Effector memory CD8-positive, alpha-beta T cell (primary cell): ENCODE results near the gene ENOX2.

ENCODE experiments used
- ATAC-seq: fragments of 150-1000 bp; cut with Tn5 transposase; replicated peaks from 2 replicates; pipeline ENCODE4 v1.10.0; 2021; ENCODE audit warnings: mild to moderate bottlenecking, moderate library complexity
- DNase-seq, 3 experiments: peaks; one replicate each; pipeline ENCODE4 v3.0.0; 2021
- H3K27ac Mint-ChIP-seq, 2 donors: one replicate each; pipeline ENCODE4 v1.8.0; 2022; ENCODE audit warnings: mild to moderate bottlenecking in 2 of 2, mixed read lengths in 2 of 2, moderate library complexity in 2 of 2
- H3K27me3 Mint-ChIP-seq, 2 donors: one replicate each; pipeline ENCODE4 v1.8.0; 2022; ENCODE audit warnings: mixed read lengths in 2 of 2
- H3K36me3 Mint-ChIP-seq: one replicate; pipeline ENCODE4 v1.8.0; 2022; ENCODE audit warnings: mild to moderate bottlenecking, moderate library complexity, mixed read lengths; ENCODE audit not compliant: insufficient read depth
- H3K4me1 Mint-ChIP-seq, 2 donors: one replicate each; pipeline ENCODE4 v1.8.0; 2022; ENCODE audit warnings: low read depth in 2 of 2, mixed read lengths in 2 of 2
- H3K4me3 Mint-ChIP-seq, 2 donors: one replicate each; pipeline ENCODE4 v1.8.0; 2022; ENCODE audit warnings: mild to moderate bottlenecking in 2 of 2, mixed read lengths in 2 of 2, moderate library complexity in 2 of 2
- H3K9me3 Mint-ChIP-seq, 2 donors: one replicate each; pipeline ENCODE4 v1.8.0; 2022; ENCODE audit warnings: mixed read lengths in 2 of 2

The ENOX2 gene

DNA sequence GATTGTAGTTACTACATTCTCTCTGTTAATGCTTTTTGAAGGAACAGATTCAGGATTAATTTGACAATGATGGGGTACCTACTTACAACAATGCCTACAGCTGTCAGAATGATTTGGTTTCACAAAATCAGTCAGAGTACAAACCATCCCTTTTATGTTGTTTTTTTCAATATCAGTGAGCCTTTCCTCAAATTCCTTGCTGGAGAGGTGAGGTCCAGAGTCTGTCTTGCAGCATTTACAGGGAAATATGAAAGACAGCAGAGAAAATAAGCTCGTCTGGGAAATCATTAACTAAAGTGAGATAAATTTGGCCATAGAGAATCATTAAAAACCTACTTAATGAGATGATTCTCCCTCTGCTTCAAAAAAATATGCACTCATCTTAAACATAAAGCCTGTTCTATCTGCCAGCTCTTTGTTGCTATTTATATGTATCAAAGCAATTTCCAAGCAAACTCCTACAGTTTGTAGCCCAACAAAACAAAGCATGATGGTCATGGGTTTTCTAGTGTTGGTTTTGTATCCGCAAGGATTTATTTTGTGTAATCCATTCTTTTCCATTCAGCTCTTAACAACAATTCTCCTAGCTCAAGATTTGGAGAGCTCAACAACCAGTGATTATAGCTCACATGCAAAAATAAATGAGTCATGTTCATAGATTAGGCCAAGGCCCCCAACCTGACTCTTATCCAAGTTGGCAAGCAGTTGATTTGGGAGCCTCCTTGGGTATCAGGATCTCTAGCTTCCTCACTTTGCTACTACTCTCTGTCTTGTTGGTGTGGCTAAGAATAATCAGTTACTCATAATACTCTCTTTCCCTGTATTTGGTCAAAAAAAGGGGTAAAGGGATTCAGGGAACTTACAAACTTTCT, 222.6 kb downstream of the ENOX2 start:
- Mint-ChIP-seq H3K27ac (no peak overlapping the region), H3K9me3 (no peaks in the 10 kb centered on the region), H3K36me3 (no peaks in the 10 kb centered on the region), H3K4me3 (no peak overlapping the region), H3K4me1 (no peaks in the 10 kb centered on the region), H3K27me3 (no peaks in the 10 kb centered on the region)
- ATAC-seq (no peak), DNase-seq (no peak)

DNA sequence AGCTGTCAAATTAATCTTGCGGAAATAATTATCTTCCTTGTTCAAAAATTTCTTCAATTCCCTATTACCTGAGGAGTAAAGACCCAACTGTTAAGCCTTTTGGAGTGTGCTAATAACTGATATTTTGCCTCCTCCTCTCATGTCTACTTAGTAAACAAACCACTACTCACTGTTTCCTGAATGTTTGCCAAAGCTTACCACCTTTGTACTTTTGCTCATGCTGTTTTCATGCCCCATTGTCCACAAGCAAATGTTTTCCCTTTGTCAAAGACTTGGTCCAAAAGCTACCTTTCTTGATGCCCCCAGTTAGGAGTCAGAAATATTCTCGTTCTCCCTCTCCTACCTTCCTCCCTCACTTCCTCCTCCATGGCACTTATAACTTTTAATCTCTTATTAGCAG, 226.1 kb downstream of the ENOX2 start:
- no peak for DNase-seq
- ATAC-seq: no peak
- Mint-ChIP-seq H3K27me3 (no peaks in the 10 kb centered on the region), H3K9me3 (no peaks in the 10 kb centered on the region), H3K36me3 (peaks cover 2% of the 10 kb centered on the region), H3K27ac (no peak overlapping the region), H3K4me1 (no peaks in the 10 kb centered on the region), H3K4me3 (no peak overlapping the region)

DNA sequence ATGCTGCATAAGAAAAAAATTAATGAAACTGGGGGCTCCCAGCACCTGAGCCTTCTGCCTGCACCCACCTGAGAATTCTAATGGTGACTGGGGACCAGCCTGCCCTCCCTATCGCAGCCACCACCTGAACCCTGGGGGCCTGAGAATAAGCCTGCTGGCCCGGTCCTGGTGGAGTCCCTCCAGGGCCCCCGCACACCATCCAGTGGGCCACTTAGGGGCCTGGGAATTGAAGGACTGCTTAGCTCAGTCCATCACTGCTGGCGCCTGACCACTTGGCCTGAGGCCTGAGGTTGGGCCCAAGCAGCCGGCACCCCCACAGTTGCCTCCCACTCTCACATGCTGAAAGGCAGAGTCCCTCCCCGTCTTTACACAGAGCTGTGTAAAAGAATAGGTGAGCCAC, 230.8 kb downstream of the ENOX2 start:
- ATAC-seq: no peak
- Mint-ChIP-seq H3K4me3 (no peak overlapping the region), H3K27me3 (no peaks in the 10 kb centered on the region), H3K9me3 (no peaks in the 10 kb centered on the region), H3K36me3 (peaks cover 2% of the 10 kb centered on the region), H3K4me1 (no peaks in the 10 kb centered on the region), H3K27ac (no peak overlapping the region)
- DNase-seq: no peak

DNA sequence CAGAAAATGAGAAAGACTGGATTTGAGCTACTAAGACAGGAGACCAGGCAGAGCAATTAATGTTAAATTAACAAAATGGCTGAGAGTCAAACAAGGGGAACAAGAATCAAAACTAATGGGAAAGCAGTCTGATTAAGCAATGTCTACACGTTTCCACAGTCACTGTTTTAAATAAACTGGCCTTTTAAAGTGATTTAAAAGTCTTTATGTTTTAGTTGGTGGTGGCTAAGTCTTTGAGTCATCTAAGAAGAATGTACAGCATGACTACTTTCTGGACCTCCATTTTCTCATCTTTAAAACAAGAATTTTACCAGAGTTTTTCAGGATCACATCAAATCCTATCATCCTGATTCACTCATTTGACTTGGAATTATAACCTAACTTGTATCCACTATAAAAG, 233.8 kb downstream of the ENOX2 start:
- no peak for ATAC-seq
- Mint-ChIP-seq H3K4me1 (no peaks in the 10 kb centered on the region), H3K27ac (no peak overlapping the region), H3K36me3 (peaks cover 6% of the 10 kb centered on the region), H3K9me3 (no peaks in the 10 kb centered on the region), H3K4me3 (no peak overlapping the region), H3K27me3 (no peaks in the 10 kb centered on the region)
- no peak for DNase-seq

DNA sequence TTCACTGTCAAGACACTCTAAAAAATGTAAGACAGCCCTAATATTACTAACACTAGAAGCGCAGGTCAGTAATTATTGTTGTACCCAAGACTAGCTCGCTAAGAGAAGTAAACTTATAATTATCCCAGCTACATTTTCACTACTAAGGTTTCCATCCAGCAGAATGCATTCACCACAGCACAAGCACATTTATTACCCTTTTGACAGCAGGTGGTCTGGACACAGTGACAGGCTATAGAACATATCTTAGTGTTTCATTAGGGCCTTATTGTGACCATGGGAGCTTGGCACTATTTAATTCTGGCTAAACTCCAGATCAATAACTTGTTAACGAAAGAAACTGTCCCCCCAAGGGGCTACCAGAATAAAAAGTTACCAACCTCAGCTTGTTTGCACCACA, 237.7 kb downstream of the ENOX2 start:
- H3K36me3 Mint-ChIP-seq: peaks cover 3% of the 10 kb centered on the region
- H3K27ac Mint-ChIP-seq: no peak overlapping the region
- DNase-seq (no peak), ATAC-seq (no peak)
- no peaks in the 10 kb centered on the region for H3K4me1 Mint-ChIP-seq
- H3K27me3 Mint-ChIP-seq: no peaks in the 10 kb centered on the region
- H3K9me3 Mint-ChIP-seq: no peaks in the 10 kb centered on the region
- H3K4me3 Mint-ChIP-seq: no peak overlapping the region

DNA sequence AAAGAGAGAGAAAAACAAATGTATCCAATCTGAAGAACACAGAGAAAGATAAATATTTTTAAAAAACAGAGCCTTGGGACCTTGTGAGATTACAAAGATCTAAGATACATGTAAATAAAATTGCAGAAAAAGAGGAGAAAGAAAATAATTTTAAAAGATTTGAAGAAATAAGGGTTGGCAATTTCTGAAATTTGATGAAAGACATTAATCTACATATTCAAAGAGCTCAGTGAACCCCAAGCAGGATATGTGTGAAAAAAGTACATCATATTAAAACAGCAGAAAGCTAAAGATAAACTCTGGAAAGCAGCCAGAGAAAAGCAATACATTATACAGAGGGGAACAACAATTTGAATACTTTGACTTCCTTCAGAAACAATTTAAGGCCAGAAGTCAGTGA, 244.7 kb downstream of the ENOX2 start:
- H3K9me3 Mint-ChIP-seq: no peaks in the 10 kb centered on the region
- H3K27me3 Mint-ChIP-seq: no peaks in the 10 kb centered on the region
- H3K4me1 Mint-ChIP-seq: no peaks in the 10 kb centered on the region
- H3K4me3 Mint-ChIP-seq: no peak overlapping the region
- no peak for ATAC-seq
- H3K27ac Mint-ChIP-seq: no peak overlapping the region
- H3K36me3 Mint-ChIP-seq: peaks cover 4% of the 10 kb centered on the region
- DNase-seq: no peak

DNA sequence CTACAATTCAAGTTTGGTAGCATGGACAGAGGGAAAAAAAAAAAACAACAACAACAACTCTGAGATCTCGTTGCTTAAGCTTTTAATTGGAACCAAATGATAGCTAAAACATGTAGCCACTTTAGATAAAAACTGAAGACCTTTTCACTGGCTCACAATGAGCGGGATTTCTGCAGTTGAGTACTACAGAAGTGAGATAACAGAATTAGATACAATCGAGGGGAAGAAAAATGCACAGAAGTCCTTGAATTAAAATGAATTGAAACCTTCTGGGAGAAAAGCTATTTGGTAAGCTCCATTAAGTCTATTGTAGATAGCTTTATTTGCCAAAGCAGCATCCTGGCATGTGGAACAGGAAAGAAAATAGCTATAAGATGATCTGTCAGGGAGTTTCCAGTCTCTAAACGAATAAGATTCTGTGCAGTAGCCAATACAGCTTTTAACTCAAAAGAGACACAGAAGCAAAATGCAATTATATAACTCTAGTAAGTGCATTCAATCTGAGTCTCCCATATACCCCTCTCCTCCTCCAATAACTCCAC, 248.5 kb downstream of the ENOX2 start:
- Mint-ChIP-seq H3K4me3 (no peak overlapping the region), H3K4me1 (no peaks in the 10 kb centered on the region), H3K27ac (no peak overlapping the region), H3K36me3 (peaks cover 4% of the 10 kb centered on the region), H3K27me3 (no peaks in the 10 kb centered on the region), H3K9me3 (no peaks in the 10 kb centered on the region)
- DNase-seq (no peak), ATAC-seq (no peak)

DNA sequence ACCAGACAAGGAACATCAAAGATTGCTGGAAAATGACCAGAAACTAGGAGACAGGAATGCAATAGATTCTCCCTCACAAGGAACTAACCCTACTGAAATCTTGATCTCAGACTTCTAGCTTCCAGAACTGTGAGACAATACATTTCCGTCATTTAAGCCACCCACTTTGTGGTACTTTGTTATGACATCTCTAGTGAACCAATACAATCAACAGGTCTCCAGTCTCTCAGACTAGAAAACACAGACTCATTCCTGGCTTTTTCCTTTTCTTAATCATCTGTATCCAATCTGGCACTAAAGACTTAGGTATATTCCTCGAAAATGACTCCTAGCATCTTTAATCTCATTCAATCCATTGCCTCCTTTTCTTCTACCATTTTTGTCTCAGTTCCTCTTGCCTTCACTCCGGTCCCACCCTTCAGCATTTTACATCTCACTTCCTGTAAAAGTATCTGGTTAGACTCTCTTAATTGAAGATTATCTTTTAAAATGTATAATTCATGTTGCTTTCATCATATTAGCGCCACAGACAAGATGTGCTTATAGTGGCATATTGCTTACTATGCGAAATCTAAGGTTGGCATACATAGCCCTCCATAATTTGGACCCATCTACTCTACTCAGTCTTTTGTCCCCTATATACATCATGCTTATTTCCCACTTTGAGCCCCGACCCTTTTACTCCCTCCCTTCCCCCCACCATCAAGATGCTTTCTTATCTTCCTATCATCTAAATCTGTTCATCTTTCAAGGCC, 250.0 kb downstream of the ENOX2 start:
- no peaks in the 10 kb centered on the region for H3K27me3 Mint-ChIP-seq
- H3K4me1 Mint-ChIP-seq: no peaks in the 10 kb centered on the region
- H3K27ac Mint-ChIP-seq: no peak overlapping the region
- H3K36me3 Mint-ChIP-seq: peaks cover 8% of the 10 kb centered on the region
- H3K4me3 Mint-ChIP-seq: no peak overlapping the region
- ATAC-seq: no peak
- DNase-seq: no peak
- no peaks in the 10 kb centered on the region for H3K9me3 Mint-ChIP-seq

DNA sequence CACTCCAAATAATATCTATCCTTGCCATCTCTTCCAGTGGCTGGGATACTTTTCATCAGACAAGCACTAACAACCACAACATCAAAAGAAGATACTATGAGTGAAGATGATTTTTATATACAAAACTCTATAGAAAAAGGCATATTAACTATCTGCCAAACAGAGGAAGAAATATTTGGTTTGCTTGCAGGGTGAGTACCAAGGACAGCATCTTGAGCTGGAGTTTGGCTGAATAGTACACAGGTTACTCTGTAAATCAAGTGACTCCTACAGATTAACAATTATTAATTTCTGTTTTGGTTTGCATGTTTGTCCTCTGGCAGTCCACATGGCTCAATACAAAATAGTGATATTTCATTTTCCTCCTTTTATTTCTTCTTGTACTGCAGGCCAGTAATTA, 253.3 kb downstream of the ENOX2 start:
- Mint-ChIP-seq H3K4me1 (no peaks in the 10 kb centered on the region), H3K27me3 (no peaks in the 10 kb centered on the region), H3K27ac (no peak overlapping the region), H3K4me3 (no peak overlapping the region), H3K36me3 (peaks cover 8% of the 10 kb centered on the region), H3K9me3 (no peaks in the 10 kb centered on the region)
- ATAC-seq: no peak
- DNase-seq: no peak

DNA sequence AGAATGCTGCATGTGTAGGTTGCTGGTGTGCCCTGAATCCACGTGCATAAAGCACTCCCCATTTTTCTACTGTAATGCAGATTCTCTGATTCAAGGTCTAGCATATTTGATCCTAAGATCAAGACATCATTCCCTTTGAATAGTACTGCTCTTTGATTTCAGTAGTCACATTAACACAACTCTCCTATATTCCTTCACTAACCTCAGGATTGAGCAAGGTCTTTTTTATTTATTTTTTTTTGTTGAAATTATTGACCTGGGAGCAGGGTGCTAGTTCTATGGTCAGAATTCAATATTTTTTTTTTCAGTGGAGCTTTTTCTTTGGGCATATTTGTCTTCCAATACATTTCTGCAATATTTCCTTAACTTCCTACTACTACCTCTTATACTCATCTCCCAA, 255.5 kb downstream of the ENOX2 start:
- no peak overlapping the region for H3K4me3 Mint-ChIP-seq
- ATAC-seq (no peak), DNase-seq (no peak)
- H3K27me3 Mint-ChIP-seq: no peaks in the 10 kb centered on the region
- H3K9me3 Mint-ChIP-seq: no peaks in the 10 kb centered on the region
- H3K36me3 Mint-ChIP-seq: peaks cover 8% of the 10 kb centered on the region
- no peaks in the 10 kb centered on the region for H3K4me1 Mint-ChIP-seq
- H3K27ac Mint-ChIP-seq: no peak overlapping the region

DNA sequence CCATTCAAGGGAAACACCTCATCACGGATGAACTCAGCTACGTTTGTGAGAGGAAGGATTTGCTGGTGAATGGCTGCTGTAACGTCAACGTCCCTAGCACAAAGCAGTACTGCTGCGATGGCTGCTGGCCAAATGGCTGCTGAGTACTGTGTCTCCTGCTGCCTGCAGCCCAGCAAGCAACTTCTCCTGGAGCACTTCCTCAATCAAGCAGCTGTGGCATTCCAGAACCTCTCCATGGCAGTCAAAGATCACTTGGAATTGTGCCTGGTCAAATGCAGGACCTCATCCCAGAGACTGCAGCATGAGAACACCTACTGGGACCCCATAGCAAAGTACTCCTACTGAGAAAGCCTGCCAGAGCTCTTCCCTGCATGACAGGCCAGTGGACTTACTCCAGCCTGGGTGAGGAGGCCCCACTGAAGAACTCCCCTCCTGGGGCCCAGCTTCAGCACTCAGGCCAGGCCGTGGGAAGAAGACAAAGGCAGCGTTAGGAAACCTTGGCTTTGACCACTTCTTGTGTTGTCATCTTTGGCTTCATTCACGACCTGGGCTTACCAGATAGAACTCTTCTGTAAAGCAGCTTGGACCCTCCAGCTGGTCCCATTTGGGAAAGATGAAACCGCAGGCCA, 256.9 kb downstream of the ENOX2 start:
- Mint-ChIP-seq H3K36me3 (peaks cover 8% of the 10 kb centered on the region), H3K4me3 (no peak overlapping the region), H3K27me3 (no peaks in the 10 kb centered on the region), H3K9me3 (no peaks in the 10 kb centered on the region), H3K27ac (no peak overlapping the region), H3K4me1 (no peaks in the 10 kb centered on the region)
- DNase-seq: no peak
- ATAC-seq: no peak

DNA sequence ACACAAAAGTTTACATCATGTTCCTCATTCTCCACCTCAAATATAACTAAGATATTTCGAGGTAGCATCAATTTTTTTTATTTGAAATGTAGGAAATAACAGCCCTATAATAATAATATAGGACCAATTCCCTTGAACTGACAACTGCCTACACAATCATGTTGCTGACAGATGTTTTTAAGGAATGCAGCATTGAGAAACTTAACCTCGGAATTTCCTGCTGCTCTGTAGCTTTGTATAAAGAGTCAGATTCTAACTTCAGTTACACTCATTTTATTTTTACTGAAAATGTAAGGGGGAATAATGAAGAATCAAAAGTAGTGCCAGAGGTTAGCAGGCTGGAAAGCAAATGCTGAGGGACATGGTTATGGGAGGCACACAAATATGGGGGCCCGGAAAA, 265.4 kb downstream of the ENOX2 start:
- no peaks in the 10 kb centered on the region for H3K9me3 Mint-ChIP-seq
- H3K36me3 Mint-ChIP-seq: no peaks in the 10 kb centered on the region
- H3K4me1 Mint-ChIP-seq: no peaks in the 10 kb centered on the region
- no peaks in the 10 kb centered on the region for H3K27me3 Mint-ChIP-seq
- DNase-seq: no peak
- no peak overlapping the region for H3K4me3 Mint-ChIP-seq
- ATAC-seq: no peak
- no peak overlapping the region for H3K27ac Mint-ChIP-seq

DNA sequence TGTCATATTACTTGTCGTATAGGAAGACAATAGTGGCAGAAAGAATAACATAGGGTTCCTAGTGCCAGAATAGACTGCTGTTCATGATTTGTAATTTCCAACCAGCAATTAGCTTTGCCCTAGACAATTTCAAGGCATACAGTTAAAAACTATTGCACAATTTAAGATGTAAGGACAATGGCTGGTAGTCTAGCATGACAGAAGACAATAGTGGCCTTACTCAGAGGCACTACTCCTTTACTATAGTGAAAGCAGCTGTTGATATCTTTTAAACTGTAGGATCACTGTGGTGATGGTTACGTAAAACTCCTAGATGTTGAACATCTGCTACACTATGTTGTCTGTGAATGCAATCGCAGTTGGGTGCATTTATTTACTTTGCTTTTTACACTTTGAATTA, 266.7 kb downstream of the ENOX2 start:
- Mint-ChIP-seq H3K27me3 (no peaks in the 10 kb centered on the region), H3K4me3 (no peak overlapping the region), H3K36me3 (no peaks in the 10 kb centered on the region), H3K9me3 (no peaks in the 10 kb centered on the region), H3K27ac (no peak overlapping the region), H3K4me1 (no peaks in the 10 kb centered on the region)
- DNase-seq (no peak), ATAC-seq (no peak)

DNA sequence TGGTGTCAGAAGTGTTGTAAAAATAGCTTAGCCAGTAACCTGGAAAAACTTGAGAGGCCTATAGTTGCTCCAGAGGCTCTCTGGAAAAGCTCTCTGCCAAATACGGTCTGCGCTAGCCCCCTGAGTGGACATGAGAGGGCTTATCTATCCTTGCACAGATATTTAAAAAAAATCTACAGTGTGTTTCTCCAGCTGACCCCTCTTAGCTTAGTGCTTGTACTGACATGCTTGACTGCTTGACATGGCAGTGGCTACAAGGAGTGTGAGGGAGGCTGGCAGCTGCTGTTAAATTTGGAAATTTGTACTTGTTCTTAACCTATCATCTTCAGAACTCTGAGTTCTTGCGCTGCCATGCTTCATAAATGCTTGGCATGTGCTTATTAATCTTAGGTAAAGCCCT, 272.0 kb downstream of the ENOX2 start:
- H3K4me1 Mint-ChIP-seq: no peaks in the 10 kb centered on the region
- no peaks in the 10 kb centered on the region for H3K9me3 Mint-ChIP-seq
- ATAC-seq (no peak), DNase-seq (no peak)
- no peaks in the 10 kb centered on the region for H3K27me3 Mint-ChIP-seq
- no peak overlapping the region for H3K4me3 Mint-ChIP-seq
- no peak overlapping the region for H3K27ac Mint-ChIP-seq
- H3K36me3 Mint-ChIP-seq: peaks cover 3% of the 10 kb centered on the region
